HL-60 (cell line): ENCODE measurements around the gene OSER1.
A peak's percentile ranks its signal among the peaks of the same experiment; 100 is the strongest.

Experiments
- DNase-seq, 2 experiments: peaks; one replicate each; pipeline ENCODE4 v3.0.0-alpha.2; 2010 to 2020; ENCODE audit warnings: low read depth in 1 of 2, low spot score in 1 of 2
- H3K27ac ChIP-seq: fragments of 250-450 bp; sonication (Bioruptor Pico); replicated peaks from 2 replicates; pipeline ENCODE4 v1.5.1; 2020; ENCODE audit warnings: mild to moderate bottlenecking, moderate library complexity
- H3K27me3 ChIP-seq: fragments of 250-450 bp; sonication (Bioruptor Pico); 2 replicates; pipeline ENCODE4 v1.5.1; 2021; ENCODE audit warnings: mild to moderate bottlenecking, moderate library complexity; ENCODE audit not compliant: insufficient read depth, poor library complexity, severe bottlenecking
- H3K4me3 ChIP-seq: replicated peaks from 2 replicates; pipeline ENCODE4 v1.5.1; 2011; ENCODE audit warnings: mild to moderate bottlenecking, control low read depth, low read length; ENCODE audit not compliant: insufficient read depth
- CTCF ChIP-seq: IDR thresholded peaks from one replicate; pipeline ENCODE4 v1.5.1; 2011; ENCODE audit warnings: low read length, control low read depth, inconsistent platforms; ENCODE audit not compliant: insufficient read depth
- GABPA ChIP-seq: IDR thresholded peaks from 2 replicates; pipeline ENCODE4 v1.6.1; 2012; ENCODE audit warnings: low read depth
- POLR2AphosphoS5 ChIP-seq: IDR thresholded peaks from 2 replicates; pipeline ENCODE4 v1.6.1; 2012; ENCODE audit warnings: low read depth
- REST ChIP-seq: IDR thresholded peaks from 2 replicates; pipeline ENCODE4 v1.6.1; 2012; ENCODE audit warnings: low read depth; ENCODE audit not compliant: insufficient replicate concordance
- SPI1 ChIP-seq: IDR thresholded peaks from 2 replicates; pipeline ENCODE4 v1.6.1; 2012; ENCODE audit warnings: low read depth, mild to moderate bottlenecking, borderline replicate concordance

The OSER1 gene

GRCh38 chr20:44219791-44220190, 9.2 kb upstream of the OSER1 start:
- Histone ChIP-seq H3K27me3 (no peaks in the 10 kb centered on the region), H3K4me3 (no peak overlapping the region), H3K27ac (no peak overlapping the region)
- no peak for TF ChIP-seq SPI1
- TF ChIP-seq CTCF: no peak
- no peak for TF ChIP-seq REST
- TF ChIP-seq GABPA: no peak
- TF ChIP-seq POLR2AphosphoS5: no peak
- no peak for DNase-seq

- Histone ChIP-seq H3K27me3 (no peaks in the 10 kb centered on the region), H3K27ac (no peak overlapping the region), H3K4me3 (no peak overlapping the region)
- DNase-seq: no peak
- no peak for TF ChIP-seq GABPA
- no peak for TF ChIP-seq CTCF
- no peak for TF ChIP-seq SPI1
- TF ChIP-seq REST: no peak
- no peak for TF ChIP-seq POLR2AphosphoS5
Observed at GRCh38 chr20:44219170-44219730, 8.7 kb upstream of the OSER1 start.

GRCh38 chr20:44218446-44218845, 7.9 kb upstream of the OSER1 start:
- Histone ChIP-seq H3K27me3 (no peaks in the 10 kb centered on the region), H3K27ac (no peak overlapping the region), H3K4me3 (no peak overlapping the region)
- DNase-seq: peak in 1 of 2 experiments; percentile 7
- peak; percentile 26; the same call in 1 of the 2 replicates for TF ChIP-seq SPI1
- TF ChIP-seq CTCF: no peak
